GM12878 (cell line): Measurements from ENCODE around the gene INO80B. TPM values are rescaled to one million over a fixed set of nuclear protein-coding genes. Genes with fewer than 3 reads are reported as not detected.

ENCODE experiments used
- ATAC-seq: fragments of 200-7000 bp; cut with Tn5 transposase; 3 replicates; pipeline ENCODE4 v1.9.1; 2020; ENCODE audit warnings: mild to moderate bottlenecking, moderate library complexity
- BruUV-seq: library from RNA; stranded (reverse); fragments of 400-500 nt; replicated peaks from 2 replicates; lab custom pipeline; 2021; lab: Mats Ljungman, UMichigan
- CTCF ChIA-PET: fragments of 300-600 bp; sonication (Branson Sonifier 250); formaldehyde crosslinking; extraction: SDS; loops from one replicate; lab custom pipeline; 2021; ENCODE audit warnings: inconsistent platforms; lab: Yijun Ruan, JAX
- POLR2A ChIA-PET: fragments of 350-600 bp; formaldehyde crosslinking; extraction: SDS; loops from one replicate; lab custom pipeline; 2021; ENCODE audit warnings: inconsistent platforms; lab: Charles Lee
- RAD21 ChIA-PET: fragments of 300-600 bp; sonication (Branson Sonifier 250); formaldehyde crosslinking; loops from one replicate; lab custom pipeline; 2023; ENCODE audit warnings: antibody characterized with exemption; ENCODE audit not compliant: unreplicated experiment; lab: Charles Lee
- SMC1A ChIA-PET: fragments of 300-600 bp; sonication (Branson Sonifier 250); formaldehyde crosslinking; loops from one replicate; lab custom pipeline; 2023; ENCODE audit not compliant: unreplicated experiment, uncharacterized antibody; lab: Charles Lee
- DNase-seq: peaks from one replicate; pipeline ENCODE4 v3.0.0-alpha.2; 2011; ENCODE audit warnings: low read depth, low spot score
- FAIRE-seq: peaks from 3 replicates; lab custom pipeline; 2011; peaks lifted over from hg19 to GRCh38; lab: Jason Lieb, UNC
- H2AFZ ChIP-seq: 2 replicates; pipeline ENCODE4 v1.6.0; 2011; ENCODE audit warnings: low read depth, low read length, control low read depth; ENCODE audit not compliant: control insufficient read depth
- H3K27ac ChIP-seq: 2 replicates; pipeline ENCODE4 v1.5.1; 2011; ENCODE audit warnings: control low read depth; ENCODE audit not compliant: control insufficient read depth, insufficient read depth
- H3K27me3 ChIP-seq, 2 experiments: replicated peaks in 1 of 2; 2 replicates each; pipeline versions ENCODE4 v1.6.0 to v1.6.1; 2011; ENCODE audit warnings: low read length in 1 of 2; ENCODE audit not compliant: control insufficient read depth in 2 of 2, insufficient read depth in 2 of 2
- H3K36me3 ChIP-seq, 2 experiments: 2 replicates each; pipeline ENCODE4 v1.5.1; 2011; ENCODE audit warnings: low read length in 1 of 2; ENCODE audit not compliant: control insufficient read depth in 2 of 2, insufficient read depth in 2 of 2
- H3K4me1 ChIP-seq: 2 replicates; pipeline ENCODE4 v1.6.1; 2011; ENCODE audit warnings: mild to moderate bottlenecking, low read length, moderate library complexity, mixed read lengths; ENCODE audit not compliant: control insufficient read depth, insufficient read depth
- H3K4me2 ChIP-seq: 2 replicates; pipeline ENCODE4 v1.6.0; 2011; ENCODE audit warnings: control low read depth; ENCODE audit not compliant: control insufficient read depth, insufficient read depth
- H3K4me3 ChIP-seq: fragments of 200-600 bp; sonication (generic); 2 replicates; pipeline ENCODE4 v1.5.1; 2016
- H3K79me2 ChIP-seq: 2 replicates; pipeline ENCODE4 v1.6.0; 2011; ENCODE audit warnings: low read length; ENCODE audit not compliant: control insufficient read depth, insufficient read depth
- H3K9ac ChIP-seq: 2 replicates; pipeline ENCODE4 v1.8.0; 2011; ENCODE audit warnings: low read length, control low read depth, mixed read lengths; ENCODE audit not compliant: control insufficient read depth, insufficient read depth
- H3K9me3 ChIP-seq: replicated peaks from 3 replicates; pipeline ENCODE4 v1.5.1; 2011; ENCODE audit warnings: mild to moderate bottlenecking, low read length; ENCODE audit not compliant: control insufficient read depth, insufficient read depth
- H4K20me1 ChIP-seq: 2 replicates; pipeline ENCODE4 v1.6.0; 2011; ENCODE audit not compliant: control insufficient read depth, insufficient read depth
- CHD4 ChIP-seq: fragments of 200-600 bp; sonication (generic); IDR thresholded peaks from 2 replicates; pipeline ENCODE4 v1.6.1; 2016; ENCODE audit warnings: mild to moderate bottlenecking
- CTCF ChIP-seq, 3 experiments: IDR thresholded peaks in 2 of 3; conservative IDR thresholded peaks in 1 of 3; 2 replicates each; pipeline ENCODE4 v1.5.1; 2011; ENCODE audit warnings: low read depth in 3 of 3, low read length in 3 of 3, mild to moderate bottlenecking in 3 of 3, control low read depth in 2 of 3, moderate library complexity in 2 of 3, inconsistent platforms in 1 of 3, mixed read lengths in 1 of 3; ENCODE audit not compliant: control insufficient read depth in 2 of 3, insufficient read depth in 1 of 3; ENCODE audit errors: extremely low read depth in 1 of 3
- DPF2 ChIP-seq: fragments of 450-650 bp; IDR thresholded peaks from 2 replicates; pipeline ENCODE4 v1.6.1; 2017; ENCODE audit warnings: mild to moderate bottlenecking
- EGR1 ChIP-seq, 2 experiments: IDR thresholded peaks; 1 replicate in 1 of 2; 2 replicates in 1 of 2; pipeline ENCODE4 v1.6.1; 2011 to 2012; ENCODE audit warnings: low read depth in 2 of 2, low read length in 2 of 2, borderline replicate concordance in 1 of 2, mild to moderate bottlenecking in 1 of 2, moderate library complexity in 1 of 2
- IKZF1 ChIP-seq: fragments of 450-650 bp; conservative IDR thresholded peaks from 2 replicates; pipeline ENCODE4 v1.6.1; 2017; ENCODE audit warnings: antibody characterized with exemption, mild to moderate bottlenecking
- MYC ChIP-seq: IDR thresholded peaks from 2 replicates; pipeline ENCODE4 v1.6.1; 2011; ENCODE audit warnings: mild to moderate bottlenecking, low read length, moderate library complexity, inconsistent platforms; ENCODE audit not compliant: insufficient read depth, insufficient replicate concordance, insufficient read length, severe bottlenecking
- PAX8 ChIP-seq: fragments of 450-650 bp; IDR thresholded peaks from 2 replicates; pipeline ENCODE4 v1.6.1; 2017; ENCODE audit warnings: mild to moderate bottlenecking, moderate library complexity
- RELA ChIP-seq: fragments of 450-650 bp; IDR thresholded peaks from 2 replicates; pipeline ENCODE4 v1.8.0; 2014; ENCODE audit warnings: borderline replicate concordance; ENCODE audit not compliant: partially characterized antibody
- SMAD1 ChIP-seq: fragments of 450-650 bp; IDR thresholded peaks from 2 replicates; pipeline ENCODE4 v1.6.1; 2018; ENCODE audit warnings: mild to moderate bottlenecking, low read depth; ENCODE audit not compliant: partially characterized antibody
- STAT1 ChIP-seq: fragments of 450-650 bp; conservative IDR thresholded peaks from 2 replicates; pipeline ENCODE4 v1.6.1; 2014; ENCODE audit warnings: antibody characterized with exemption, mild to moderate bottlenecking
- ZNF384 ChIP-seq: IDR thresholded peaks from 2 replicates; pipeline ENCODE4 v1.6.1; 2012; ENCODE audit warnings: low read depth, mild to moderate bottlenecking, low read length, improper control_type of control experiment, borderline replicate concordance
- WGBS: methylation state at CpG from one replicate; pipeline ENCODE4 v1.1.6; 2016; ENCODE audit warnings: low lambda C conversion rate; ENCODE audit not compliant: insufficient replicate concordance, insufficient coverage; ENCODE audit errors: missing lambda C conversion rate; 5-methylcytosine and 5-hydroxymethylcytosine counted together
- in situ Hi-C: fragments of 300-500 bp; cut with MboI; formaldehyde crosslinking; loops from 9 replicates; pipeline ENCODE4 v1.14.3; 2018; ENCODE audit warnings: mixed read lengths
- intact Hi-C: fragments of 100-400 bp; cut with micrococcal nuclease; formaldehyde crosslinking; loops from one replicate; pipeline ENCODE4 v1.14.2; 2022; ENCODE audit not compliant: unreplicated experiment
- polyA plus RNA-seq, 11 experiments: library from polyadenylated mRNA; depleted of rRNA in 4 of 11; unstranded in 6 of 11; stranded (reverse) in 5 of 11; fragments of >200 nt; fragmentation: Nextera tagmentation in 4 of 11; fragmentation: Illumina TruSeq in 1 of 11; extraction: Ambion mirVana in 4 of 11; extraction: Trizol in 1 of 11; gene quantifications; 1 replicate in 1 of 11; 2 replicates in 10 of 11; pipeline versions ENCODE4 v1.2.1 to v1.2.3, GENCODE V29; 2011 to 2016; ENCODE audit warnings: inconsistent platforms in 2 of 11, missing spikeins in 2 of 11, low read depth in 1 of 11
- total RNA-seq, 4 experiments: library from RNA; depleted of rRNA in 3 of 4; stranded (reverse); fragments of >200 nt in 3 of 4; fragmentation: Illumina TruSeq in 1 of 4; extraction: Trizol in 1 of 4; gene quantifications; 2 replicates each; pipeline versions ENCODE4 v1.2.1 to v1.2.3, GENCODE V29; 2013 to 2021
- TF ChIP-seq, protein P1 (sequence below): fragments of 150-350 bp; IDR thresholded peaks from 2 replicates; pipeline ENCODE4 v1.6.1; 2014; ENCODE audit warnings: mild to moderate bottlenecking, low read depth, low read length
- TF ChIP-seq, protein P2 (sequence below): fragments of 450-650 bp; IDR thresholded peaks from 2 replicates; pipeline ENCODE4 v1.6.1; 2016; ENCODE audit warnings: mild to moderate bottlenecking
- TF ChIP-seq, protein P3 (sequence below): fragments of 450-650 bp; formaldehyde crosslinking; IDR thresholded peaks from 2 replicates; pipeline ENCODE4 v1.4.0; 2020; ENCODE audit warnings: mild to moderate bottlenecking, moderate library complexity

INO80B gene
- total and polyA plus RNA-seq, 10 of the 15 experiments (the other 5 are each of a cell fraction or from before 2014, with no cell fraction given) = 1.3 to 26.7 (median 11.1) TPM

- Histone ChIP-seq H3K9ac (no peak overlapping the region), H3K4me2 (no peak overlapping the region), H3K79me2 (no peaks in the 10 kb centered on the region), H3K4me3 (no peak overlapping the region), H3K27ac (no peak overlapping the region), H2AFZ (no peak overlapping the region), H3K36me3 (no peaks in the 10 kb centered on the region), H3K4me1 (peaks cover 15% of the 10 kb centered on the region), H4K20me1 (no peaks in the 10 kb centered on the region), H3K9me3 (no peaks in the 10 kb centered on the region), H3K27me3 (peaks cover 0 to 10% of the 10 kb centered on the region in 2 experiments; a peak in 3 of 4 replicates)
- RAD21 ChIA-PET = interaction anchor here (0.9 to 1.0 kb wide), 2 partner anchors 10 to 53 kb away, joined by 3 to 4 read pairs; partner anchors contain the start of gene INO80B
- 2% methylated on average over 5 of the region's 5 CpGs for WGBS
- SMC1A ChIA-PET = interaction anchor here (0.7 to 0.8 kb wide), 2 partner anchors 8 to 12 kb away, joined by 3 read pairs; no protein-coding TSS in a partner anchor
- ATAC-seq (no peak), DNase-seq (no peak), FAIRE-seq (no peak)
- in situ Hi-C loops (no loop called here), intact Hi-C loops (no loop called here)
- CTCF ChIA-PET = interaction anchor here (1.2 to 1.3 kb wide), 2 partner anchors 10 to 24 kb away, joined by 3 to 6 read pairs; partner anchors contain the start of gene INO80B
- POLR2A ChIA-PET = interaction anchor here (0.6 to 3.1 kb wide), 2 partner anchors 10 to 22 kb away, joined by 3 to 16 read pairs; partner anchors contain the start of gene INO80B
- BruUV-seq = no TSS peak
- TF ChIP-seq CHD4 (no peak), SMAD1 (no peak), DPF2 (no peak), STAT1 (no peak), EGR1 (IDR thresholded peaks at IDR 0.05; ENCODE audit: borderline replicate concordance in 1 of 2, low read depth in 2 of 2, low read length in 2 of 2) (no peak), RELA (no peak), MYC (no peak), ZNF384 (no peak), CTCF (IDR thresholded peaks at IDR 0.05 in 2 of 3, conservative IDR thresholded peaks at IDR 0.05 in 1 of 3; ENCODE audit: control insufficient read depth in 2 of 3, extremely low read depth in 1 of 3, insufficient read depth in 1 of 3, low read depth in 3 of 3, low read length in 3 of 3) (no peak), PAX8 (no peak), IKZF1 (no peak)
- TF ChIP-seq, protein P1, sequence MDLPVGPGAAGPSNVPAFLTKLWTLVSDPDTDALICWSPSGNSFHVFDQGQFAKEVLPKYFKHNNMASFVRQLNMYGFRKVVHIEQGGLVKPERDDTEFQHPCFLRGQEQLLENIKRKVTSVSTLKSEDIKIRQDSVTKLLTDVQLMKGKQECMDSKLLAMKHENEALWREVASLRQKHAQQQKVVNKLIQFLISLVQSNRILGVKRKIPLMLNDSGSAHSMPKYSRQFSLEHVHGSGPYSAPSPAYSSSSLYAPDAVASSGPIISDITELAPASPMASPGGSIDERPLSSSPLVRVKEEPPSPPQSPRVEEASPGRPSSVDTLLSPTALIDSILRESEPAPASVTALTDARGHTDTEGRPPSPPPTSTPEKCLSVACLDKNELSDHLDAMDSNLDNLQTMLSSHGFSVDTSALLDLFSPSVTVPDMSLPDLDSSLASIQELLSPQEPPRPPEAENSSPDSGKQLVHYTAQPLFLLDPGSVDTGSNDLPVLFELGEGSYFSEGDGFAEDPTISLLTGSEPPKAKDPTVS = no peak
- TF ChIP-seq, protein P2, sequence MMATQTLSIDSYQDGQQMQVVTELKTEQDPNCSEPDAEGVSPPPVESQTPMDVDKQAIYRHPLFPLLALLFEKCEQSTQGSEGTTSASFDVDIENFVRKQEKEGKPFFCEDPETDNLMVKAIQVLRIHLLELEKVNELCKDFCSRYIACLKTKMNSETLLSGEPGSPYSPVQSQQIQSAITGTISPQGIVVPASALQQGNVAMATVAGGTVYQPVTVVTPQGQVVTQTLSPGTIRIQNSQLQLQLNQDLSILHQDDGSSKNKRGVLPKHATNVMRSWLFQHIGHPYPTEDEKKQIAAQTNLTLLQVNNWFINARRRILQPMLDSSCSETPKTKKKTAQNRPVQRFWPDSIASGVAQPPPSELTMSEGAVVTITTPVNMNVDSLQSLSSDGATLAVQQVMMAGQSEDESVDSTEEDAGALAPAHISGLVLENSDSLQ = no peak
- TF ChIP-seq, protein P3, sequence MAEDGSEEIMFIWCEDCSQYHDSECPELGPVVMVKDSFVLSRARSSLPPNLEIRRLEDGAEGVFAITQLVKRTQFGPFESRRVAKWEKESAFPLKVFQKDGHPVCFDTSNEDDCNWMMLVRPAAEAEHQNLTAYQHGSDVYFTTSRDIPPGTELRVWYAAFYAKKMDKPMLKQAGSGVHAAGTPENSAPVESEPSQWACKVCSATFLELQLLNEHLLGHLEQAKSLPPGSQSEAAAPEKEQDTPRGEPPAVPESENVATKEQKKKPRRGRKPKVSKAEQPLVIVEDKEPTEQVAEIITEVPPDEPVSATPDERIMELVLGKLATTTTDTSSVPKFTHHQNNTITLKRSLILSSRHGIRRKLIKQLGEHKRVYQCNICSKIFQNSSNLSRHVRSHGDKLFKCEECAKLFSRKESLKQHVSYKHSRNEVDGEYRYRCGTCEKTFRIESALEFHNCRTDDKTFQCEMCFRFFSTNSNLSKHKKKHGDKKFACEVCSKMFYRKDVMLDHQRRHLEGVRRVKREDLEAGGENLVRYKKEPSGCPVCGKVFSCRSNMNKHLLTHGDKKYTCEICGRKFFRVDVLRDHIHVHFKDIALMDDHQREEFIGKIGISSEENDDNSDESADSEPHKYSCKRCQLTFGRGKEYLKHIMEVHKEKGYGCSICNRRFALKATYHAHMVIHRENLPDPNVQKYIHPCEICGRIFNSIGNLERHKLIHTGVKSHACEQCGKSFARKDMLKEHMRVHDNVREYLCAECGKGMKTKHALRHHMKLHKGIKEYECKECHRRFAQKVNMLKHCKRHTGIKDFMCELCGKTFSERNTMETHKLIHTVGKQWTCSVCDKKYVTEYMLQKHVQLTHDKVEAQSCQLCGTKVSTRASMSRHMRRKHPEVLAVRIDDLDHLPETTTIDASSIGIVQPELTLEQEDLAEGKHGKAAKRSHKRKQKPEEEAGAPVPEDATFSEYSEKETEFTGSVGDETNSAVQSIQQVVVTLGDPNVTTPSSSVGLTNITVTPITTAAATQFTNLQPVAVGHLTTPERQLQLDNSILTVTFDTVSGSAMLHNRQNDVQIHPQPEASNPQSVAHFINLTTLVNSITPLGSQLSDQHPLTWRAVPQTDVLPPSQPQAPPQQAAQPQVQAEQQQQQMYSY (CRISPR knock-in tag) = no peak
Observed at GRCh38 chr2:74444498-74445318, 10.2 kb upstream of the INO80B start.
